HT1080 (cell line): ENCODE data around the gene AK8. TPM values are rescaled to one million over a fixed set of nuclear protein-coding genes. Genes with fewer than 3 reads are reported as not detected.

Experiments
- DNase-seq: peaks from one replicate; pipeline ENCODE4 v3.0.0-alpha.2; 2015; ENCODE audit warnings: low read depth
- total RNA-seq: library from RNA; depleted of rRNA; stranded (reverse); fragments of >200 nt; shearing (Covaris generic); gene quantifications from 2 replicates; pipeline ENCODE4 v1.2.3, GENCODE V29; 2014

The AK8 gene
- total RNA-seq, 1 experiment from 2014 or later: not detected

DNA sequence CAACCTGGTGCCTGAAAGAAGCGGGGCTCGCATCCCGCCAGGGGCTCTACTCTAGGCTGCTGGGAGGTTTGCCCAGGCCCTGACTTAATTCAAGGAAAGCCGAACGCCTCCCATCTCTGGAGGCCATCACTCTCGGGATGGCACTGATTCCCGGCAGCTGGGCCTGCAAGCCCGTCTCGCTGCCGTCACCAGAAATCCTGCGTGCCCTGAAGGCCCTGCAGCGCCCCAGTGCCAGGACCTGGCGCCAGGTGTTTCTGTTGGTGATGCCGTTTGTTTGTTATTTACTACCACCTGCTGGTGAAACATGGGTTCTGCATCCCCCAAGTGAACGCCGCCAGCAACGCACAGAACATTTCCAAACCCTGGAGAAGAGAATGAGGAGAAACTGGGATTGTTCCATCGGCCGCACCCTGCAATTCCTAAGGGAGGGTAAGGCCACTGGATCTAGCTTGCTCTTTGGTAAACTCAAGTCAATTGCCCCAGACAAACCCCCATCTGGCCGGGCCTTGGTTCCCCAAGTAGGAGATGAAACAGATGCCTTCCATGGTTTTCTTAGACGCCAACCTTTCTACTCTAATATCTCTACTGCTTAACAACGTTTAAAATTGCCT, 77.9 kb downstream of the AK8 start:
- peak; percentile 64 for DNase-seq

DNA sequence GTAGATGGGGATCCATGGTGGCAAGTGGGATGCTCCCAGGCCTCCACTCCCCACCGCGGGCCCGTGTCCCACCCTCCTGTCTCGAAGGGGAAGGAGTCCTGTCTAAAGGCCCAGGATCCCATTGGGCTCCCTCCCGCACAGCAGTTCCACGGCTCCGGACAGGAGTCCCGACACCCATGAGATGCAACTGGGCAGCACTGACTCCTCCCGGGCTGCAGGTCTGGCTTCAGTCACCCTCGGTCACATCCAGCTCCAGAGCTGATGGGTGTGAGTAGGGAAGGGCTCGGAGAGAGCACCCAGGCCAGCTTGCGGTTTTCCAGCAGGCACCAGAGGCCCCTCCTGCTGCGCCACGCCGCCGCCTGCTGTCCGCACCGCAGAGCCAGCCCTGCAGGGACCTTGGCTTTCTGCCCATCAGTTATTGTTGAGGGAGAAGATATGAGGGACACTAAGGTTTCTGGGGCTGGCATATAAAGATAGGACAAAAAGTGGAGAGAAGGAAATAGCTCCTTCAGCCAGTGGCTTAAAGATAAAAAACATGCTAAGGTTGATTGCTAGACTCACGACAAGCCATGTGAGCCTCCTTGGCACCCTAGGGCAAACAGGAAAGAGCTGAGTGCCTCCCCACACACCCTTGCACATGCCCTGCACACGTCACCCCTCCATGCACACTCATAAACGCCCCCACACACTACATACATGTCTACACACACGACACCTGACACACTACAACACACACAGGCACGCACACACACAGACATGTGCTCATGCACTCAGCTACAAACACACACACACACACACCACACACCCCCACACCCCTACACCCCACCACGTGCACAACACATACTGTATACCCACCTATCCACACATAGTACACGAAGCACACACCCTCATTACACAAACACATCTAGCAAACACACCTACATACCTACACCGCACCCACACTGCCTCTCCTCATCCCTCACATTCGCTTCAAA, 79.0 kb downstream of the AK8 start:
- no peak for DNase-seq

GRCh38 chr9:132797861-132798659, 80.0 kb downstream of the AK8 start:
- DNase-seq: no peak

DNA sequence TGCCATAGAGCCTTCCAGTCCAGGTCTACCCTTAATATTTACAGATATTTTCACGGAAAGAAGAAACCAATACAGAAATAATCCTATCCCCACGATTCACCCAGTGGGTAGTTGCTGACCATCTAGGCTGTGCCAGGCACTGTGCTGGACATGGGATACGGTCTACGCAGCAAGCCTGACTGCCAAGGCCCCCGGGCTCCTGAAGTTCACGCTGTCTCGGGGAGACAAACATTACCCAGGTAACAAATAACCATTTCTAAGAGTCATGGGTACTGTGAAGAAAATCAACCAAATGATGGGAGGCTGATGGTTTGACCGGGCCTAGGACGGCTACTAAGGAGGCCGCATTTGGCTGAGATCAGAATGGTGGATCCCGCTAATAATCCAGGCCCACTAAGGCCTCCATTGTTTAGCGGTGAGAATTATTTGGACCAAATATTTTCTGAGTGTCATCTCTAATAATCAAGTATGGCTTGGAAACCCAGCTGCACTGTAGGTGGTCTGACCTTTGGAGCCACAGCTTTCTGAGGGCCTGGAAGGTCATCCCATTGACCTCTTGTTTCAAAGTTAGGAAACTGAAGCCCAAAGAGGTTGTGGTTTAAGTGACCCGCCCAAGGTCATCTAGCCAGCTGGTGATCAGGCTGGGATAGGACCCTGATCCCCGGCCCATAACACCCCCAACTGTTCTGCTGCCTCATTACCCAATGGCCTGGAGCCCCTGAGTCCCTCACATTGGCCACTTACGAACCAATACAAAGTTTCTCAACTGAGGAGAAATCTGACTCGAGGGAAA, 82.4 kb downstream of the AK8 start:
- no peak for DNase-seq

GRCh38 chr9:132794730-132795380, 83.2 kb downstream of the AK8 start:
- DNase-seq: peak; percentile 10

DNA sequence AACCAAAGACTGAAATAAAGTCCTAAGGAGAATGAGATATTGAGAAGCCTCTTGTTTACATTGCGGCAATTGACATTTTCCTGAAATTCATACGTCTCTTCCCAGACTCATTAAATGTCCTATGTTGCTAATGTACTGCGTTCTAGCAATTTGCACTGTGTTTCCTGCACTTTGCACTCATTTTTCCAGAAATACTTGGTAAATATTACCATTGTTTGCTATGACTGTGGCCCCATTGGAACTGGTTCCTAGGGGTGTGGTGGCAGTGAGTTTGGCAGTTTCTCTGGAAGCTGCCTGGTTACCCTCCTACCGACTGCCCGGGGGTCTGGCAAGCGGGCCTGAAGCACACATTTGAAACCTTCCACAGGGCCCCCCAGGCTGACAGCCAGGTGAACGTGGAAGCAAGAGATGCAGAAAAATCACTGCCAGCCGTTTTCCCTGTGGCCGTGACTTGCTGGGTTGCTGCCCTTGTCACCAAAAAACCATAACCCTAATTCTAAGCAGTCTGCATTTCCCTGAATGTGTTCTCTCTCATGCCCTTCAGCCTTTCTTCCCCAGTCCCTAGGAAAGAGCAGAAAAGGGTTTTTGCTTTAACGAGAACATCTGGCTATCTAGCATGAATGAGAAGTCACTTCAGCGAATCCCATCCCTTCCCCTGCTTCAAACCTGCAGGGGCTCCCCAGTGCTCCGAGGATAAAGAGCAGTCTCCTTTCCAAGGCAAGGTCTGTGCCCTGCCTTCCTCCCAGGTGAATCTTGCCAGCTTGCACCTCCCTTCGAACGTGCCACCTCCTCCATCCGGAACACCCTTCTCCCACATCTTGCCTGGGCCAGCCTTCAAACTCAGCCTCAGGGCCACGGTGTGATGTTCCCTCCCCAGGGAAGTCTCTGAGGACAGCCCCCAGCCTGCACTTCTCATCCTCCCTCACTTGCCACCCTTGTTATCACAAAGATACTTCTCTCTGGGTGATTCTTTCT, 84.2 kb downstream of the AK8 start:
- DNase-seq: no peak

- DNase-seq: no peak
These were observed 85.5 kb downstream of the AK8 start for GRCh38 chr9:132792547-132792946.

- no peak for DNase-seq
These were observed 86.3 kb downstream of the AK8 start for GRCh38 chr9:132791699-132792240.

GRCh38 chr9:132789719-132790118, 88.4 kb downstream of the AK8 start:
- DNase-seq: no peak

DNA sequence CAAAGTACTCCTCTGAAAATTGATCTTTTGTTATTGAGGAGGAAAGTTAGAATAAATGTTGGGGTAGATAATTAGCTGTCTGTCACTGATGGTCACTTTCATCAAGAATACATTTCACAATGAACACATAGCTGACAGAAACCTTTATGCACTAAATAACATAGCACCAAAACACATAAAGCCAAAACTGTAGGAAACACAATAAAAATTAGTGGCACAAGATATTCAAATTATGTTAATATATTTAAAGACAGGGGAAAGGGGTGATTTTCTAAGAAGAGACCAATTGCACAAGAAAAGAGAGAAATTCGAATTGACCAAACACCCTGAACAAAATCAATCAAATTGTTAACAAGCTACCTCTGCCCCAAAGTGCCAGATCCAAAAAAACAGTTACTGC, 89.7 kb downstream of the AK8 start:
- DNase-seq: no peak

DNA sequence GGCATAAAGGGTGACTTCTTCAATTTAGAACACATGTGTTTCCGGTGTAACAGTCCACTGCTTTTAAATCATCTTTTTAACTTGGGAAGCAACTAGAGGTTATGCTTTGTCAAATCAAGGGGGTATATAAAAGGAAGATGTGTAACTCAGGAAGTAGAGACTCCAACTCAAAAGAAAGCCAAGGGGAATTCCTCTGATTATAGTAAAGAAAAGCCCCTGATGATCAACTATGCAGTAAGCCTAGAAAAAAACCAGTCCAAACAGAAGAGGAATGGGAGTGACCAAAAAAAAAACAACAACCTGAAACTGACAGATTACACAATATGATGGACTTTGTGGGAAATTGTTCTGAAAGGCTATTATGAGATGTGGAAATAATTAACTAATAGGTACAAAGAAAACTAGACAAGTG, 90.3 kb downstream of the AK8 start:
- no peak for DNase-seq

DNA sequence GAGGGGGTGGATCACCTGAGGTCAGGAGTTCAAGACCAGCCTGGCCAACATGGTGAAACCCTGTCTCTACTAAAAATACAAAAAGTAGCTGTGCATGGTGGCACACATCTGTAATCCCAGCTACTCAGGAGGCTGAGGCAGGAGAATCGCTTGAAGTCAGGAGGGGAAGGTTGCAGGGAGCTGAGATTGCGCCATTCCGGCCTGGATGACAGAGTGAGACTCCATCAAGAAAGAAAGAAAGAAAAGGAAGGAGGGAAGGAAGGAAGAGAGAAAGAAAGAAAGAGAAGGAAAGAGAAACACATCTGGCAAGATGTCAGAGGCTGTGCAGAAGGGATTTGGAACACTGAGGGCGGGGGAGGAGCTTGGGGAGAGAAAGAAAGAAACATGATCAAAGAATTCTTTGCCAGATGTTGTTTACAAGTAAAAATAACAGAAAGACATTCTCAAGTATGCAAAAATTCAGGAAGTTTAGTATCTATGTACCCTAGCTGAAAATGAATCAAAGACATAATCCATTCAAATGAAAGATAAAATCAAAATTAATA, 93.7 kb downstream of the AK8 start:
- no peak for DNase-seq

DNA sequence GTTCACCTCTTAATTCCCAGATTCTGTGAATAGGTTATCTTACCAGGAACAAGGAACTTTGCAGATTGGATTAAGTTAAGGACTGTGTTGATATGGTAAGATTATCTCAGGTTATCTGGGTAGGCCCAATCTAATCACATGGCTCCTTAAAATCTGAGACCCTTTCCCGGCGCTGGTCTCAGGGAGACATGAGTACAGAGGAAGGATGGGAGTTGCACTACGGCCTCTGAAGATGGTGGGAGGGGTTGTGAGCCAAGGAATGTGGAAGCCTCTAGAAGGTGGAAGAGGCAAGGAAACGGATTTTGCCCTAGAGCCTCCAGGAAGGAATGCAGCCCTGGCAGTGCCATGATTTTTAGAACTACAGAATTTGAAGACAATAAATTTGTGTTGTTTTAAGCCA, 95.1 kb downstream of the AK8 start:
- no peak for DNase-seq

DNA sequence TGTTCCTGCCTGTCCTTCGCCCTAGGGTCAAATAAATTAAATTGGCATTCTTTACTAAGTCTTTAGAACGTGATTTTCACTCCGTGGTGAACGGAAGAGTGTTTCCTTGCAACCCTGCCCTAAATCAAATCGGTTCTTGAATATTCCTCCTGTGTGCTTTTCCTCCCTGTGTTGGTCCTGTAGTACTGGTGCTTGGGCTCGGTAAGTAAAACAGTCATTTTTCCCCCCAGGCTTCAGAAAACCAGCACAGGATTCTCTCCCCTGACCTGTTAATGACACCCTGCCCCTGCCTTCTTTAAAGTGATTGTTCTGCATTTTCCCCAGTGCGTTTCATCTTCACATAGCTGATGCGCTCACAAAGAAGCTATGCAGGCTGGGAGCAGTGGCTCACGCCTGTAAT, 96.0 kb downstream of the AK8 start:
- no peak for DNase-seq

DNA sequence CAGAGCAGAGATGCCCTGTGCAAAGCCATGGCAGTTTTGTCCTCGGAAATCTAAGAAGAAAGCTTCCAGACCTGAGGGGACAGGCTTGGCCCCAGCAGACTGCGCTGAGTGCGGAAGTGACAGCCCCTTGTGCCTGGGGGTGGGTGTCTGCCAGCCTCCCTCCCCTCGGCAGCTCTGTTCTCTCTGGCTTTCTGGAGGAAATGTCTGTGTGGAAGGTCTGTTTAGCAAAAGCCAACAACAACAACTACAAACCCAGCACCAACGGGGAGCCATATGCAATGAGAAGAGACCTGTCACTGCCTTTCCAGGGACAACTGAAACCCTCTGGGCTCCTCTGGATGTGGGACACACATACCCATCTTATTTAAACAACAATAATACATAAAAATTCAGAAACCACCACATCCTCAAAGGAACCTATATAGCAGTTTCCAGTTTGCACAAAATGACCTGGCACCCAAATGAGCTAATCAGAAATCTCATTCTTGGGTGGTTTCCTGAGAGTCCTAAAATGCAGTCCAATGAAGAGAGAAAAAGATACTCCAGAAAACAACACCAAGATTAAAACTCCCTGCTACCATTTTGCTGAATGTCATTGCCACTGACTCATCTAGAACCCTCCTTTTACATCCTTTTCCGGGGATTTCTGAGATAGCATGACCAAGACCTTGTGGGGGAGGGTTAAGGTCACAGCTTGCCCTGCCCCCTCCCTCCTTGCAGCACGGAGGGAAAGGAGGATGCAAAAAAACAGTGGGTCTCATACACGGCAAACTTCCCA, 97.7 kb downstream of the AK8 start:
- no peak for DNase-seq

- no peak for DNase-seq
These were observed 101.2 kb downstream of the AK8 start for GRCh38 chr9:132776891-132777290.

GRCh38 chr9:132776268-132776667, 101.8 kb downstream of the AK8 start:
- no peak for DNase-seq

- no peak for DNase-seq
These were observed 102.4 kb downstream of the AK8 start for GRCh38 chr9:132775720-132776119.
